Fibroblast of lung (primary cell): ENCODE measurements around the gene POLA1. TPM values are rescaled to one million over a fixed set of nuclear protein-coding genes. Genes with fewer than 3 reads are reported as not detected.

Experiments
- DNase-seq, 2 donors: peaks; one replicate each; pipeline versions ENCODE4 v3.0.0 to v3.0.0-alpha.2; 2010; ENCODE audit warnings: low read depth in 2 of 2
- H2AFZ ChIP-seq: 2 replicates; pipeline ENCODE4 v1.5.1; 2012; ENCODE audit warnings: low read length, control low read depth, inconsistent platforms
- H3K27ac ChIP-seq: 2 replicates; pipeline ENCODE4 v1.5.1; 2011; ENCODE audit warnings: low read length, control low read depth; ENCODE audit not compliant: insufficient read depth
- H3K27me3 ChIP-seq: 2 replicates; pipeline ENCODE4 v1.5.1; 2011; ENCODE audit warnings: mild to moderate bottlenecking, low read length; ENCODE audit not compliant: control insufficient read depth, insufficient read depth
- H3K36me3 ChIP-seq: 2 replicates; pipeline ENCODE4 v1.5.1; 2011; ENCODE audit warnings: low read length; ENCODE audit not compliant: control insufficient read depth, insufficient read depth
- H3K4me1 ChIP-seq: 2 replicates; pipeline ENCODE4 v1.5.1; 2011; ENCODE audit warnings: low read length; ENCODE audit not compliant: control insufficient read depth, insufficient read depth; ENCODE audit errors: extremely low read depth
- H3K4me2 ChIP-seq: 2 replicates; pipeline ENCODE4 v1.5.1; 2011; ENCODE audit warnings: low read length, control low read depth; ENCODE audit not compliant: insufficient read depth; ENCODE audit errors: extremely low read depth
- H3K4me3 ChIP-seq, 4 experiments: fragments of 200-600 bp in 1 of 4; sonication (generic) in 1 of 4; replicated peaks in 1 of 4; 2 replicates each; pipeline ENCODE4 v1.5.1; 2011 to 2016; ENCODE audit warnings: low read length in 4 of 4, low read depth in 3 of 4, mild to moderate bottlenecking in 3 of 4, control low read depth in 2 of 4, inconsistent platforms in 1 of 4, mixed read lengths in 1 of 4; ENCODE audit not compliant: insufficient read depth in 1 of 4; ENCODE audit errors: control extremely low read depth in 1 of 4
- H3K79me2 ChIP-seq: 2 replicates; pipeline ENCODE4 v1.5.1; 2012; ENCODE audit warnings: mild to moderate bottlenecking, low read length, inconsistent platforms; ENCODE audit not compliant: control insufficient read depth, insufficient read depth
- H3K9ac ChIP-seq: 2 replicates; pipeline ENCODE4 v1.5.1; 2011; ENCODE audit warnings: mild to moderate bottlenecking, low read length, control low read depth; ENCODE audit not compliant: insufficient read depth
- H3K9me3 ChIP-seq: 2 replicates; pipeline ENCODE4 v1.5.1; 2012; ENCODE audit warnings: low read depth, low read length; ENCODE audit not compliant: control insufficient read depth, insufficient read depth
- H4K20me1 ChIP-seq: 2 replicates; pipeline ENCODE4 v1.5.1; 2011; ENCODE audit warnings: low read length; ENCODE audit not compliant: control insufficient read depth, insufficient read depth; ENCODE audit errors: extremely low read depth
- EZH2 ChIP-seq: IDR thresholded peaks from 2 replicates; pipeline ENCODE4 v1.5.1; 2012; ENCODE audit warnings: low read length, control low read depth, mild to moderate bottlenecking; ENCODE audit errors: missing control alignments
- polyA plus RNA-seq, 2 donors: library from polyadenylated mRNA; depleted of rRNA in 1 of 2; stranded (reverse) in 1 of 2; unstranded in 1 of 2; fragments of >200 nt; gene quantifications; 2 replicates each; pipeline ENCODE4 v1.2.1, GENCODE V29; 2011 to 2012; ENCODE audit warnings: missing spikeins in 1 of 2
- total RNA-seq: library from RNA; depleted of rRNA; stranded (reverse); fragments of >200 nt; gene quantifications from 2 replicates; pipeline ENCODE4 v1.2.1, GENCODE V29; 2014
- TF ChIP-seq, protein P1 (sequence below), 2 donors: IDR thresholded peaks in 1 of 2; conservative IDR thresholded peaks in 1 of 2; 1 replicate in 1 of 2; 2 replicates in 1 of 2; pipeline ENCODE4 v1.5.1; 2011 to 2012; ENCODE audit warnings: low read length in 2 of 2, control low read depth in 1 of 2, inconsistent platforms in 1 of 2, low read depth in 1 of 2, mild to moderate bottlenecking in 1 of 2

POLA1 gene
- total and polyA plus RNA-seq, 2 donors (not counting 1 experiment from before 2014, with no cell fraction given), result 1.7 to 9.2 TPM

DNA sequence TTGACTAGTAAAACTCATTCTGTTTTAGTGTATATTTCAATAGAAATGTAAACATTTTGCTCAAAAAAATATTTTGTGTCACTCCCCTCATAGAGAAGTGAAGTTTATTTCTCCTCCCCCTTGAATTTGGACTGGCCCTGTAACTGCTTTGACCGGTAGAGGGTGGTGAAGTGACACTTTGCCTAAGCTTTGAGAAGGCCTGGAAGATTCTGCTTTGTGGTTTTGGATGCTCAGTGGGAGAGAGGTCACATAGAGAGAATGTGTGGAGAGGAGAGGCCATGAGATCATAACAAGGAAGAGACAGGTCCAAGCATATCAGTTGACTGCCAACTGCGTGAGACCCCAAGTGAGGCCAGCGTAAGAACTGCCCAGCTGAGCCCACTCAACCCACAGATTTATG is 341.2 kb downstream of the POLA1 start:
- H2AFZ ChIP-seq, result no peak overlapping the region
- no peaks in the 10 kb centered on the region for H3K27me3 ChIP-seq
- peak in 1 of 2 donors; percentile 28 for DNase-seq
- TF ChIP-seq, protein P1, sequence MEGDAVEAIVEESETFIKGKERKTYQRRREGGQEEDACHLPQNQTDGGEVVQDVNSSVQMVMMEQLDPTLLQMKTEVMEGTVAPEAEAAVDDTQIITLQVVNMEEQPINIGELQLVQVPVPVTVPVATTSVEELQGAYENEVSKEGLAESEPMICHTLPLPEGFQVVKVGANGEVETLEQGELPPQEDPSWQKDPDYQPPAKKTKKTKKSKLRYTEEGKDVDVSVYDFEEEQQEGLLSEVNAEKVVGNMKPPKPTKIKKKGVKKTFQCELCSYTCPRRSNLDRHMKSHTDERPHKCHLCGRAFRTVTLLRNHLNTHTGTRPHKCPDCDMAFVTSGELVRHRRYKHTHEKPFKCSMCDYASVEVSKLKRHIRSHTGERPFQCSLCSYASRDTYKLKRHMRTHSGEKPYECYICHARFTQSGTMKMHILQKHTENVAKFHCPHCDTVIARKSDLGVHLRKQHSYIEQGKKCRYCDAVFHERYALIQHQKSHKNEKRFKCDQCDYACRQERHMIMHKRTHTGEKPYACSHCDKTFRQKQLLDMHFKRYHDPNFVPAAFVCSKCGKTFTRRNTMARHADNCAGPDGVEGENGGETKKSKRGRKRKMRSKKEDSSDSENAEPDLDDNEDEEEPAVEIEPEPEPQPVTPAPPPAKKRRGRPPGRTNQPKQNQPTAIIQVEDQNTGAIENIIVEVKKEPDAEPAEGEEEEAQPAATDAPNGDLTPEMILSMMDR (conservative IDR thresholded peaks at IDR 0.05 in 1 of 2, IDR thresholded peaks at IDR 0.05 in 1 of 2; ENCODE audit: low read depth in 1 of 2, low read length in 2 of 2), result peak; percentile 7 to 38
- TF ChIP-seq EZH2, result no peak
- H3K36me3 ChIP-seq, result no peaks in the 10 kb centered on the region
- H3K9ac ChIP-seq, result no peak overlapping the region
- H4K20me1 ChIP-seq, result no peaks in the 10 kb centered on the region
- H3K4me1 ChIP-seq, result no peaks in the 10 kb centered on the region
- H3K79me2 ChIP-seq, result no peaks in the 10 kb centered on the region
- no peak overlapping the region for H3K4me2 ChIP-seq
- no peak overlapping the region for H3K27ac ChIP-seq
- no peaks in the 10 kb centered on the region for H3K9me3 ChIP-seq
- no peak overlapping the region for H3K4me3 ChIP-seq

DNA sequence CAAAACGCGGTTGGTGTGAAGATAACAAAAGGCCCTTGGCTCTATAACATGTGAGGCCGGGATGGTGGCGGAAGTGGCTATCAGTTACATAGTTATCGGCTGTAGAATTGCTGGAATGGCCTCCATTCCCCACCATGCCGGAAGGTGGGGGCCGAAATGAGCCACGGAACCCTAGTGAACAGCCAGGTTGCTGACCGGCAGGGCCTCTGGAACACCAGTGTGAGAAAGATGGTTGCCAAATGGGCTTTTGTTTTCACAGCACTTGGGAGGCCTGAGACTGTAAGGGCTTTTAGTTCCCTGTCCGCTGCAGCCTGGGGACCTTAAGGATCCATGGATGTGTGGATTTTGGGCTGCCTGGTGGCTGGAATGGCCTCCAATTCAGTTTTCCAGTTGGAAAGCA is 345.3 kb downstream of the POLA1 start:
- Histone ChIP-seq H3K4me1 (no peaks in the 10 kb centered on the region), H3K27ac (no peak overlapping the region), H3K36me3 (no peaks in the 10 kb centered on the region), H3K27me3 (no peaks in the 10 kb centered on the region), H4K20me1 (no peaks in the 10 kb centered on the region), H3K9ac (no peak overlapping the region), H2AFZ (no peak overlapping the region), H3K9me3 (no peaks in the 10 kb centered on the region), H3K79me2 (no peaks in the 10 kb centered on the region), H3K4me2 (no peak overlapping the region), H3K4me3 (no peak overlapping the region)
- TF ChIP-seq EZH2, result no peak
- TF ChIP-seq, protein P1 (conservative IDR thresholded peaks at IDR 0.05 in 1 of 2, IDR thresholded peaks at IDR 0.05 in 1 of 2; ENCODE audit: low read depth in 1 of 2, low read length in 2 of 2), result no peak
- no peak for DNase-seq

- TF ChIP-seq, protein P1 (conservative IDR thresholded peaks at IDR 0.05 in 1 of 2, IDR thresholded peaks at IDR 0.05 in 1 of 2; ENCODE audit: low read depth in 1 of 2, low read length in 2 of 2), result no peak
- TF ChIP-seq EZH2, result no peak
- H4K20me1 ChIP-seq, result no peaks in the 10 kb centered on the region
- no peak overlapping the region for H3K4me2 ChIP-seq
- no peak for DNase-seq
- no peak overlapping the region for H2AFZ ChIP-seq
- H3K4me1 ChIP-seq, result no peaks in the 10 kb centered on the region
- no peak overlapping the region for H3K9ac ChIP-seq
- H3K27me3 ChIP-seq, result no peaks in the 10 kb centered on the region
- H3K9me3 ChIP-seq, result no peaks in the 10 kb centered on the region
- H3K36me3 ChIP-seq, result no peaks in the 10 kb centered on the region
- no peak overlapping the region for H3K27ac ChIP-seq
- no peak overlapping the region for H3K4me3 ChIP-seq
- no peaks in the 10 kb centered on the region for H3K79me2 ChIP-seq
Observed at GRCh38 chrX:25043192-25043591, 349.5 kb downstream of the POLA1 start.

Other genes starting within 250 kb of the POLA1 start
- gene PDK3, start 228.6 kb upstream of the POLA1 start, total RNA-seq, result 2.8 and 5.1 TPM in 2 replicates
- 3.7 and 4.2 TPM in 2 replicates for gene PDK3, start 228.6 kb upstream of the POLA1 start, polyA plus RNA-seq
- gene PCYT1B, start 46.6 kb upstream of the POLA1 start, total RNA-seq, result 0.17 and 0.51 TPM in 2 replicates
- gene PCYT1B, start 46.6 kb upstream of the POLA1 start, polyA plus RNA-seq, result 0.14 and 0.34 TPM in 2 replicates